Sigmoid colon (tissue), 7 donors: Measurements from ENCODE around the gene ALG6. TPM values are rescaled to one million over a fixed set of nuclear protein-coding genes. Genes with fewer than 3 reads are reported as not detected.
A peak's percentile ranks its signal among the peaks of the same experiment; 100 is the strongest.

ENCODE experiments used
- DNase-seq: peaks from one replicate; pipeline ENCODE4 v3.0.0-alpha.2; 2019
- H3K27ac ChIP-seq, 4 donors: fragments of 200-600 bp; sonication (generic); one replicate each; pipeline ENCODE4 v1.5.1; 2016 to 2019; ENCODE audit warnings: mild to moderate bottlenecking in 1 of 4
- H3K27me3 ChIP-seq, 3 donors: fragments of 200-600 bp; sonication (generic); one replicate each; pipeline ENCODE4 v1.5.1; 2019; ENCODE audit warnings: mild to moderate bottlenecking in 1 of 3
- H3K36me3 ChIP-seq, 4 donors: fragments of 200-600 bp; sonication (generic); one replicate each; pipeline ENCODE4 v1.5.1; 2016 to 2019
- H3K4me1 ChIP-seq, 4 donors: fragments of 200-600 bp; sonication (generic); one replicate each; pipeline ENCODE4 v1.5.1; 2017 to 2019
- H3K4me3 ChIP-seq, 4 donors: fragments of 200-600 bp; sonication (generic); one replicate each; pipeline ENCODE4 v1.5.1; 2017 to 2019; ENCODE audit warnings: mild to moderate bottlenecking in 2 of 4, moderate library complexity in 1 of 4
- H3K9me3 ChIP-seq, 4 donors: fragments of 200-600 bp in 3 of 4; sonication (generic) in 3 of 4; one replicate each; pipeline versions ENCODE4 v1.5.1 to v1.6.1; 2013 to 2019
- CTCF ChIP-seq, 4 experiments: fragments of 450-650 bp in 3 of 4; fragments of 200-600 bp in 1 of 4; IDR thresholded peaks; one replicate each; pipeline ENCODE4 v1.5.1; 2016 to 2019; ENCODE audit warnings: antibody characterized with exemption in 4 of 4, mild to moderate bottlenecking in 3 of 4, moderate library complexity in 2 of 4
- EP300 ChIP-seq, 4 donors: sonication (generic); formaldehyde crosslinking; IDR thresholded peaks; one replicate each; pipeline ENCODE4 v1.6.1; 2017; ENCODE audit warnings: antibody characterized with exemption in 4 of 4
- POLR2A ChIP-seq, 2 donors: fragments of 450-650 bp; IDR thresholded peaks; one replicate each; pipeline ENCODE4 v1.6.1; 2016; ENCODE audit warnings: antibody characterized with exemption in 2 of 2, mild to moderate bottlenecking in 2 of 2, moderate library complexity in 2 of 2
- POLR2AphosphoS5 ChIP-seq, 4 donors: sonication (generic); formaldehyde crosslinking; IDR thresholded peaks; one replicate each; pipeline ENCODE4 v1.6.1; 2017; ENCODE audit warnings: antibody characterized with exemption in 4 of 4
- WGBS, 2 donors: extraction: QIAGEN DNeasy Blood & Tissue Kit; methylation state at CpG; one replicate each; pipeline ENCODE4 v1.1.7; 2013; 5-methylcytosine and 5-hydroxymethylcytosine counted together
- intact Hi-C: fragments of 100-400 bp; cut with DNase I; formaldehyde crosslinking; loops from one replicate; pipeline ENCODE4 v1.15.1; 2023
- polyA plus RNA-seq, 3 donors: library from polyadenylated mRNA; stranded (reverse); fragments of 200-250 nt; gene quantifications; one replicate each; pipeline ENCODE4 v1.2.3, GENCODE V29; 2013
- total RNA-seq, 4 donors: library from RNA; depleted of rRNA; stranded (reverse); fragments of >200 nt; gene quantifications; one replicate each; pipeline ENCODE4 v1.1.0, GENCODE V29; 2016
- donor health status: healthy with polysubstance abuse.
- donor health status: Bipolar disorder and iron deficiency.
- donor health status: healthy.

The ALG6 gene
- 10 to 100 TPM in 1 of 4 donors, 1 to 10 TPM in 3; 6.2 to 11.4 (median 7.1) TPM for total RNA-seq
- 10 to 100 TPM in 1 of 3 donors, 1 to 10 TPM in 2; 3.0 to 10.8 (median 3.2) TPM for polyA plus RNA-seq

GRCh38 chr1:63367215-63368103 is at the start of gene ALG6:
TSS of gene ALG6 (plus strand) at chr1:63367627. CDS start at chr1:63370978, 3,351 bp downstream.
- WGBS, 2 donors: 0 to 1% methylated on average over 77 of the region's 77 CpGs
- Histone ChIP-seq H3K27me3 (no peaks in the 10 kb centered on the region), H3K9me3 (no peaks in the 10 kb centered on the region), H3K4me1 (peaks cover 0 to 16% (median 10%) of the 10 kb centered on the region in 4 donors), H3K27ac (peak within 1 kb of the TSS; percentile 85 to 87 (median 86)), H3K36me3 (peaks cover 0 to 14% (median 5%) of the 10 kb centered on the region in 4 donors), H3K4me3 (peak within 1 kb of the TSS; percentile 81 to 90 (median 88))
- peak; percentile 94 for DNase-seq
- intact Hi-C loops: loop anchor here (2.0 to 10.0 kb wide), 3 partner anchors 45 to 933 kb away; partner anchors contain the start of genes EFCAB7, FOXD3, ITGB3BP and USP1
- TF ChIP-seq CTCF (IDR thresholded peaks at IDR 0.05) (peak in 1 of 4 experiments; percentile 9), POLR2AphosphoS5 (IDR thresholded peaks at IDR 0.05) (peak; percentile 63 to 81 (median 76)), EP300 (IDR thresholded peaks at IDR 0.05) (no peak), POLR2A (IDR thresholded peaks at IDR 0.05) (peak in 1 of 2 donors; percentile 36)

- H3K36me3 ChIP-seq: no peaks in the 10 kb centered on the region
- H3K27me3 ChIP-seq: peaks cover 63 to 92% (median 76%) of the 10 kb centered on the region in 3 donors
- H3K4me3 ChIP-seq: peak overlapping the region in 3 of 4 donors; percentile 10 to 47 (median 38)
- peak overlapping the region; percentile 38 to 54 (median 51) for H3K27ac ChIP-seq
- TF ChIP-seq POLR2AphosphoS5 (IDR thresholded peaks at IDR 0.05): no peak
- TF ChIP-seq POLR2A (IDR thresholded peaks at IDR 0.05): no peak
- TF ChIP-seq CTCF (IDR thresholded peaks at IDR 0.05): no peak
- TF ChIP-seq EP300 (IDR thresholded peaks at IDR 0.05): no peak
- WGBS, 2 donors: 5 to 8% methylated on average over 14 of the region's 14 CpGs
- no peak for DNase-seq
- peaks cover 0 to 44% (median 26%) of the 10 kb centered on the region in 4 donors for H3K4me1 ChIP-seq
- intact Hi-C loops: no loop called here
- peaks cover 0 to 7% (median 1%) of the 10 kb centered on the region in 4 donors for H3K9me3 ChIP-seq
These were observed 49.6 kb upstream of the ALG6 start for GRCh38 chr1:63317817-63318152.

DNA sequence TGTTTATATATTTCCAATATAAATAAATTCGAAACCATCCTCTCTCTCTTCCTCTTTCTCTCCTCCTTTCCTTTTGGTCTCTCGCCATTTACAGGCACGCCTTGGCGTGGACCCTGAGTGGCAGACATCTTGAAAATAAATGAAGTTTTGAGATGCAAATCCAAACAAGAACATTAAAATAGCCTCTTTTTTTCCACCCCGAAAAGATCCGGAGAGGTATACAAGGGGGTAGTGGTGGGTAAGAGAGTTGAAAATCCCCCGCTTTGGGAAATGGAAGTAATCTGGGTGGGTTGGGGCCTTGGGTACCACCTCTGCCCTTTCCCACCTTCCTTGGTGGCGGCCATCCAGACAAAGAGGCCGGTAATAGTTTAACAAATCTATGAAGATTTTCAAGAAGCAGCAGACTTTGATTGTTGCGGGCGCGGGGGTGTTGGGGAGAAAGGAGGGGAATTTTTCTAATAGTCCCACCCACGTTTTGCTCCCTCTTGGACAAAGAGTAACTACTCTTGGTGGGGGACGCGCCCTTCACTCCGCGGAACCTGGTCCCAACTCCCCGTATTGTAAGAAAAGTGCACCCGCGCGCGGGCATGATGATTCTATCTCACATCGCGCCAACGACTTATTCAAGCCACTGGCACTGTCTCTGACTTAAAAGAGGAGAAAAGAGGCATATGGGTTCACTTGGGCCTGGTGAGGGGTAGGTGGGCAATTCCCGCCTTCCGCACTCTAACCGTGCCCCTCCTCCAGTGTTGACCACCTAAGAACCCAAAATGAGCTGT is 49.0 kb upstream of the ALG6 start:
- no peak for DNase-seq
- H3K4me3 ChIP-seq: no peak overlapping the region
- H3K9me3 ChIP-seq: peaks cover 0 to 7% (median 1%) of the 10 kb centered on the region in 4 donors
- H3K4me1 ChIP-seq: peaks cover 0 to 50% (median 31%) of the 10 kb centered on the region in 4 donors
- H3K27ac ChIP-seq: peak overlapping the region in 1 of 4 donors; percentile 54
- intact Hi-C loops: no loop called here
- no peaks in the 10 kb centered on the region for H3K36me3 ChIP-seq
- TF ChIP-seq POLR2AphosphoS5 (IDR thresholded peaks at IDR 0.05) (no peak), CTCF (IDR thresholded peaks at IDR 0.05) (no peak), POLR2A (IDR thresholded peaks at IDR 0.05) (no peak), EP300 (IDR thresholded peaks at IDR 0.05) (no peak)
- H3K27me3 ChIP-seq: peaks cover 68 to 96% (median 82%) of the 10 kb centered on the region in 3 donors
- 20 to 29% methylated on average over 28 of the region's 28 CpGs for WGBS, 2 donors
